ENCODE data around the gene FUT8. TPM values are rescaled to one million over a fixed set of nuclear protein-coding genes. Genes with fewer than 3 reads are reported as not detected.
A peak's percentile ranks its signal among the peaks of the same experiment; 100 is the strongest.

Gene FUT8
- total RNA-seq, 1 donor from 2014 or later, result 56.6 TPM

DNA sequence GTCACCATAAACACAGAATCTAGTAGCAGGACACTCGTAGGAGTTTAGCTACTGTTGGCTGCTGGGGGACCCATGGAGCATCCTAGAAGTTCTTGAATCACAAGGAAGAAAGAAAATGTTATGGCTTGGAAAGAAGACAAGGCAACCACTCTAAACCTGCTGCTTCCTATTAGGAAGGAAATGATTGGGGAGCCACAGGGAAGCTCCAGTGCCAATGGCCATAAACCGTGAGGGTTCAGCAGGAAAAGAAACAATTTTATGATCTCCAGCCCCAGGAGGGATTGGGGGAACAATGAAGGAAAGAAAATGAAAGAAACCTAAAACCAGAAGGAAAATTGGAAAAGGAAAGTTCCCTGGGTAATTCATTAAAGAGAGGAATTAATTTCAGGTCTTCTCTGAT is 372.0 kb downstream of the FUT8 start:
- Mint-ChIP-seq H3K27ac (ENCODE audit: unreplicated experiment) (no peak overlapping the region), H3K9me3 (ENCODE audit: unreplicated experiment) (peaks cover 4% of the 10 kb centered on the region), H3K27me3 (ENCODE audit: unreplicated experiment) (peaks cover 6% of the 10 kb centered on the region), H3K36me3 (ENCODE audit: unreplicated experiment) (no peaks in the 10 kb centered on the region), H3K4me3 (ENCODE audit: unreplicated experiment) (no peak overlapping the region), H3K4me1 (ENCODE audit: low read depth, unreplicated experiment) (peaks cover 21% of the 10 kb centered on the region)
- no peak for DNase-seq
- TF ChIP-seq, protein P1, sequence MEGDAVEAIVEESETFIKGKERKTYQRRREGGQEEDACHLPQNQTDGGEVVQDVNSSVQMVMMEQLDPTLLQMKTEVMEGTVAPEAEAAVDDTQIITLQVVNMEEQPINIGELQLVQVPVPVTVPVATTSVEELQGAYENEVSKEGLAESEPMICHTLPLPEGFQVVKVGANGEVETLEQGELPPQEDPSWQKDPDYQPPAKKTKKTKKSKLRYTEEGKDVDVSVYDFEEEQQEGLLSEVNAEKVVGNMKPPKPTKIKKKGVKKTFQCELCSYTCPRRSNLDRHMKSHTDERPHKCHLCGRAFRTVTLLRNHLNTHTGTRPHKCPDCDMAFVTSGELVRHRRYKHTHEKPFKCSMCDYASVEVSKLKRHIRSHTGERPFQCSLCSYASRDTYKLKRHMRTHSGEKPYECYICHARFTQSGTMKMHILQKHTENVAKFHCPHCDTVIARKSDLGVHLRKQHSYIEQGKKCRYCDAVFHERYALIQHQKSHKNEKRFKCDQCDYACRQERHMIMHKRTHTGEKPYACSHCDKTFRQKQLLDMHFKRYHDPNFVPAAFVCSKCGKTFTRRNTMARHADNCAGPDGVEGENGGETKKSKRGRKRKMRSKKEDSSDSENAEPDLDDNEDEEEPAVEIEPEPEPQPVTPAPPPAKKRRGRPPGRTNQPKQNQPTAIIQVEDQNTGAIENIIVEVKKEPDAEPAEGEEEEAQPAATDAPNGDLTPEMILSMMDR (IDR thresholded peaks at IDR 0.05; ENCODE audit: partially characterized antibody, unreplicated experiment), result no peak

DNA sequence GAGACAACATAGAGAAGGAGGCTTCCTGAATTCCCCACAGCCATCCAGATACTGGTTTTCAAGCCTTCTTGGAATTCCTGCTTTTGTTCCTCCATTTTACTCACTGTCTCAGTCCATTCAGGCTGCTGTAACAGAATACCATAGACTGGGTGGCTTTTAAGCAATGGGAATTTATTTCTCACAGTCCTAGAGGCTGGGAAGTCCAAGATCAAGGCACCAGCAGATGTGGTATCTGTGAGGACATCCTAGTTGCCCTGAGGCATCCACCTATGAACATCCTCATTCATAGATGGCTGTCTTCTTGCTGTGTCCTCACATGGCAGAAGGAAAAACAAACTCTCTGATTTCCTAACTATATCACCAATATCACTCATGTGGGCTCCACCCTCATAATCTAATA is 374.9 kb downstream of the FUT8 start:
- TF ChIP-seq, protein P1 (IDR thresholded peaks at IDR 0.05; ENCODE audit: partially characterized antibody, unreplicated experiment), result no peak
- H3K36me3 Mint-ChIP-seq (ENCODE audit: unreplicated experiment), result no peaks in the 10 kb centered on the region
- no peak for DNase-seq
- peaks cover 14% of the 10 kb centered on the region for H3K4me1 Mint-ChIP-seq (ENCODE audit: low read depth, unreplicated experiment)
- peaks cover 4% of the 10 kb centered on the region for H3K27me3 Mint-ChIP-seq (ENCODE audit: unreplicated experiment)
- peaks cover 4% of the 10 kb centered on the region for H3K9me3 Mint-ChIP-seq (ENCODE audit: unreplicated experiment)
- no peak overlapping the region for H3K27ac Mint-ChIP-seq (ENCODE audit: unreplicated experiment)
- H3K4me3 Mint-ChIP-seq (ENCODE audit: unreplicated experiment), result no peak overlapping the region

DNA sequence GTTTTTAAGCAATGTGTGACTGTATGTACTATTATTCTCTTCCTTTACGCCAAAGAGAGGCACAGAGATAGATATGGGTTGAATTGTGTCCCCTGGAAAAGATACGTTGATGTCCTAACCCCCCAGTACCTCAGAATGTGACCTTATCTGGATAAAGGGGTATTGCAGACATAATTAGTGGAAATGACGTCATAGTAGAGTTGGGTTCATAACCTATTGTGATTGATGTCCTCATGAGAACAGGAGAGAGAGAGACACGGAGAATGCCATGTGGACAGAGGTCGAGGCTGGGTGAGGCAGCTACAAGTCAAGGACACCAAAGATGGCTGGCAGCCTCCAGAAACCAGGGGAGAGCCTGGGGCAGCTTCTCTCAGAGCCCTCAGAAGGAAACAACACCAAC is 376.3 kb downstream of the FUT8 start:
- Mint-ChIP-seq H3K27me3 (ENCODE audit: unreplicated experiment) (peaks cover 4% of the 10 kb centered on the region), H3K4me1 (ENCODE audit: low read depth, unreplicated experiment) (peaks cover 13% of the 10 kb centered on the region), H3K4me3 (ENCODE audit: unreplicated experiment) (peak overlapping the region; percentile 10), H3K27ac (ENCODE audit: unreplicated experiment) (no peak overlapping the region), H3K9me3 (ENCODE audit: unreplicated experiment) (peaks cover 4% of the 10 kb centered on the region), H3K36me3 (ENCODE audit: unreplicated experiment) (no peaks in the 10 kb centered on the region)
- no peak for DNase-seq
- TF ChIP-seq, protein P1 (IDR thresholded peaks at IDR 0.05; ENCODE audit: partially characterized antibody, unreplicated experiment), result no peak

DNA sequence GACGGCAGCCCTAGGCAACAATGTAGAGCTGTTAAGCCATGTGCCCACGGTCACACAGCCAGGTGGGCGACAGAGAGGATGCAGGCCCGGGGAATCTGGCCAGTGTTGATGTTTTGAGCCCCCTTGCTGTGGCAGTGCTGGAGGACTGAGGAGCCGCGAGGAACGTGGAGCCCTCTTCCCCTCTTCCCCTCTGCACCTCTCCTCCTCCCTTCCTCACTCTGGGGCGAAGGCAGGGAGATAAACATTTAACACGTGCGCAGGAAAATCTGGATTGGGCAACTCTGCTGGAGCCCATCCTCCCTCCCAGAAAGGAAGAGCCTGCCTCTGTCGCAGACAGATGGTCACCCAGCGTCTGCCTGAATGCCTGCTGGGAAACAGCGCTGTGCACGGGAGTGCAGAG is 376.8 kb downstream of the FUT8 start:
- TF ChIP-seq, protein P1 (IDR thresholded peaks at IDR 0.05; ENCODE audit: partially characterized antibody, unreplicated experiment), result no peak
- Mint-ChIP-seq H3K36me3 (ENCODE audit: unreplicated experiment) (no peaks in the 10 kb centered on the region), H3K4me1 (ENCODE audit: low read depth, unreplicated experiment) (peaks cover 12% of the 10 kb centered on the region), H3K27ac (ENCODE audit: unreplicated experiment) (no peak overlapping the region), H3K27me3 (ENCODE audit: unreplicated experiment) (peaks cover 4% of the 10 kb centered on the region), H3K4me3 (ENCODE audit: unreplicated experiment) (no peak overlapping the region), H3K9me3 (ENCODE audit: unreplicated experiment) (peaks cover 4% of the 10 kb centered on the region)
- DNase-seq, result peak; percentile 76

DNA sequence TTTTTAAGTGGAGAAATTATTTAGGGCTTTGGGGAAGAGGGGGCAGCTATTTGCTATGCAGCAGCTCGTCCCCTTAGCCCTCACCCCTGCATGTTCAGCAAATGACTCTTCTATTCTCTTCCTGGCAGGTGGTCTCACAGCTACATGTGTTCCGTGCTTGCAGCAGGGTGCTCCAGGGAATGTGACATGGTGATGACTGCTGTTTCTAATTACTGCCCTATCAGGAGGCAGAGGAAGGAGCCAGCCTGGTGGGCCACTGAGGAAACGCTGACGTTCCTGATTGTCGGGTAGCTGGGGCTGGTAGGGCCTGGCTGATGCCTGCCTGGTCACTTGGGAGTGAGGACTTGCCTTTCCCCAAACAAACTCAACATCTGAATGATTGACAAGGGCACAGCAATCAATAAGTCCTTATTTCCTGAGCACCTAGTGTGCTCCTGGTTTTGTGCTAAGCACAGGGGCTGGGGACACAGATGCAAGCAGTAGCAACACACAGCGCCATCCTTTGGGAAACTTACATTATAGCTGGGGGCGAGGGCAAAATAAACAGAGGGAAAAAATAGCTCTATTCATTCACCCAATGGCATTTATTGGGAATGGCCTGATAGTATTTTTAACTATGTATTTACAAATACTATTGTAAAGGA is 377.8 kb downstream of the FUT8 start:
- no peaks in the 10 kb centered on the region for H3K36me3 Mint-ChIP-seq (ENCODE audit: unreplicated experiment)
- TF ChIP-seq, protein P1 (IDR thresholded peaks at IDR 0.05; ENCODE audit: partially characterized antibody, unreplicated experiment), result no peak
- H3K4me3 Mint-ChIP-seq (ENCODE audit: unreplicated experiment), result no peak overlapping the region
- peaks cover 4% of the 10 kb centered on the region for H3K9me3 Mint-ChIP-seq (ENCODE audit: unreplicated experiment)
- peaks cover 9% of the 10 kb centered on the region for H3K4me1 Mint-ChIP-seq (ENCODE audit: low read depth, unreplicated experiment)
- peak; percentile 72 for DNase-seq
- no peak overlapping the region for H3K27ac Mint-ChIP-seq (ENCODE audit: unreplicated experiment)
- peaks cover 4% of the 10 kb centered on the region for H3K27me3 Mint-ChIP-seq (ENCODE audit: unreplicated experiment)

All from glutamatergic neuron (in vitro differentiated cells).